ENCODE data around the gene TMEM92. TPM values are rescaled to one million over a fixed set of nuclear protein-coding genes. Genes with fewer than 3 reads are reported as not detected.

The TMEM92 gene
- total RNA-seq, 1 donor from 2014 or later: 11.3 TPM

GRCh38 chr17:50263331-50264262, 10.7 kb upstream of the TMEM92 start:
- ATAC-seq (no peak), DNase-seq (peak; percentile 40)
- Histone ChIP-seq H3K4me1 (peaks cover 18% of the 10 kb centered on the region), H3K27ac (no peak overlapping the region), H3K4me3 (no peak overlapping the region), H3K36me3 (no peaks in the 10 kb centered on the region), H3K27me3 (no peaks in the 10 kb centered on the region), H3K9me3 (no peaks in the 10 kb centered on the region)
- TF ChIP-seq CTCF (IDR thresholded peaks at IDR 0.05): no peak
- intact Hi-C loops (cut with DNase I): no loop called here

GRCh38 chr17:50264263-50265113, 9.8 kb upstream of the TMEM92 start:
- H3K4me1 ChIP-seq: peaks cover 18% of the 10 kb centered on the region
- no peaks in the 10 kb centered on the region for H3K27me3 ChIP-seq
- H3K27ac ChIP-seq: no peak overlapping the region
- H3K9me3 ChIP-seq: no peaks in the 10 kb centered on the region
- H3K4me3 ChIP-seq: no peak overlapping the region
- ATAC-seq: peak; percentile 21
- intact Hi-C loops (cut with DNase I): no loop called here
- no peaks in the 10 kb centered on the region for H3K36me3 ChIP-seq
- peak; percentile 67 for DNase-seq
- TF ChIP-seq CTCF (IDR thresholded peaks at IDR 0.05): no peak

- Histone ChIP-seq H3K36me3 (no peaks in the 10 kb centered on the region), H3K9me3 (no peaks in the 10 kb centered on the region), H3K27ac (no peak overlapping the region), H3K27me3 (no peaks in the 10 kb centered on the region), H3K4me3 (no peak overlapping the region), H3K4me1 (peaks cover 18% of the 10 kb centered on the region)
- intact Hi-C loops (cut with DNase I): no loop called here
- peak; percentile 45 for ATAC-seq
- TF ChIP-seq CTCF (IDR thresholded peaks at IDR 0.05): no peak
- DNase-seq: peak; percentile 77
These were observed 9.1 kb upstream of the TMEM92 start for GRCh38 chr17:50265212-50265611.

GRCh38 chr17:50265690-50266315, 8.5 kb upstream of the TMEM92 start:
- ATAC-seq (no peak), DNase-seq (peak; percentile 55)
- Histone ChIP-seq H3K27ac (no peak overlapping the region), H3K4me3 (no peak overlapping the region), H3K9me3 (no peaks in the 10 kb centered on the region), H3K27me3 (no peaks in the 10 kb centered on the region), H3K4me1 (peaks cover 24% of the 10 kb centered on the region), H3K36me3 (no peaks in the 10 kb centered on the region)
- intact Hi-C loops (cut with DNase I): no loop called here
- TF ChIP-seq CTCF (IDR thresholded peaks at IDR 0.05): no peak

- intact Hi-C loops (cut with DNase I): no loop called here
- DNase-seq (peak; percentile 84), ATAC-seq (peak; percentile 64)
- no peaks in the 10 kb centered on the region for H3K36me3 ChIP-seq
- H3K9me3 ChIP-seq: no peaks in the 10 kb centered on the region
- no peaks in the 10 kb centered on the region for H3K27me3 ChIP-seq
- H3K4me1 ChIP-seq: peaks cover 27% of the 10 kb centered on the region
- H3K27ac ChIP-seq: peak overlapping the region; percentile 3
- H3K4me3 ChIP-seq: no peak overlapping the region
- no peak for TF ChIP-seq CTCF (IDR thresholded peaks at IDR 0.05)
These were observed 7.7 kb upstream of the TMEM92 start for GRCh38 chr17:50266384-50267073.

Data from upper lobe of right lung (tissue), 1 donor.